ENCODE data around the gene SLX1A.
"Not testable (repeated sequence)": the region's sequence is repeated elsewhere in the genome, so short reads cannot be mapped to it uniquely, and the experiment has no call there.

Gene SLX1A

DNA sequence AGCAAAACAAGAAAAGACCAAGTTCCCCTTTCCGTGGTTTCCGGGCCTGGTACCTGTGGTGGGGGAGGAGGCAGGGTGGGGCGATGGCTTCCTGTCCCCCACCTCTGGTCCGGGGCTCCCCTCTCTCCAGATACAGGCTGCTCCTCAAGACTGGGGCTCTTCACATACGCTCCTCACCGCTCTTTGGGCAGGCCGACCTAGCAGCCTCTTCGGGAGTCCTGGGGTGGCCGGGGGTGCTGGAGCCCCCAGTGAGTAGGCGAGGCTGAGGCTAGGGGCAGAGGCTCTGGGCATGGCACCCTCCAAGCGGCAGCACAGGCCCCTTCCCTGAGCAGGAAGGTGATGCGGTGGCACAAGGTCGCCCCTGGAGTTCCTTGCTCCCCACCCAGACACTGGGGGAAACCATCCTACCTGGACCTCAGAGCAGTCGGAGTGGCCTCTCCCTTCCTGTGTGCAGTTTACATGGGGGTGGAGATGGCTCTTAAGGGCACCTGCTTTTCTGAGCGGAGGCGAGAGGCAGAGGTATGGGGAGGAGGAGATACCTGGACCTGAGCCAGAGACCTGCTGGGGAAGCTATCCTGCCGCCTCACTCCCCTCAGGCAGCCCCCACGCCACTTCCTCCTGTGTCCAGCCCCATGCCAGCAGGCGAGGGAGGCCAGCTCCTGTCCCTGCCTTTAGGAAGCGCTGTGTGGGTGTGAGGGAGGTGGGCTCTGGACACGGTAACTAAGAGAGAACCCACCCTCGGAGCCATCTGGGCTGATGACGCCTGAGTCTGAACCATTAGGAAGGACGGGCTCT, 9.4 kb upstream of the SLX1A start:
- peak in 1 of 2 donors; percentile 59 for DNase-seq (ENCODE audit: extremely low read depth in 1 of 2, low read depth in 1 of 2)

DNA sequence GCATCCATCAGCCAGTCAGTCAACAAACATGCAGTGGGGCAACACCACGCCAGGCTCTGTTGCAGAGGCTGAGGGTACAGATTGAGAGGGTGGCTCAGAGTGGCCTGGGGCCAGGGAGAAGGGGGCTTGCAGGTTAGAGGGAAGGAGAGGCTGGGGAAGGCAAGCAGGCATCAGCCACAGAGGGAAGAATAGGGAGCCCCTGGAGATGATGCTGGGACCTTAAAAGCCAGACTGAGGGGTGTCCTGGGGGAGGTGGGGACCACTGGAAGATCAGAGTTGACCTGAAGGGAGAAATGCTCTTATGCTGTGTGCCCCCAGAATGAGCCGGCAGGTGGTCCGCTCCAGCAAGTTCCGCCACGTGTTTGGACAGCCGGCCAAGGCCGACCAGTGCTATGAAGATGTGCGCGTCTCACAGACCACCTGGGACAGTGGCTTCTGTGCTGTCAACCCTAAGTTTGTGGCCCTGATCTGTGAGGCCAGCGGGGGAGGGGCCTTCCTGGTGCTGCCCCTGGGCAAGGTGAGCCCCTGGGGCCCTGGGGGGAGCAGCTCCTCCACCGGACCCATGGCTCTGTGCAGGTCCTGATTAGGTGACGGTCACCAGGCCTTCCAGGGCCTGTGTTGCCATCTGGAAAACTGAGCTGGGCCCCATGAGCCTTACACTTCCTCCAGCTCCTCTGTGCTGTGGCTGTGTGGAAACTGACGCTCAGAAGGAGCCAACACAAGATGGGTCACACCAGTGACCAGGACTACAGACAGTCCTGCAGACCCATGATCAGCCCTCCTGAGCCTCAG, 8.6 kb upstream of the SLX1A start:
- peak in 1 of 2 donors; percentile 6 for DNase-seq (ENCODE audit: extremely low read depth in 1 of 2, low read depth in 1 of 2)

DNA sequence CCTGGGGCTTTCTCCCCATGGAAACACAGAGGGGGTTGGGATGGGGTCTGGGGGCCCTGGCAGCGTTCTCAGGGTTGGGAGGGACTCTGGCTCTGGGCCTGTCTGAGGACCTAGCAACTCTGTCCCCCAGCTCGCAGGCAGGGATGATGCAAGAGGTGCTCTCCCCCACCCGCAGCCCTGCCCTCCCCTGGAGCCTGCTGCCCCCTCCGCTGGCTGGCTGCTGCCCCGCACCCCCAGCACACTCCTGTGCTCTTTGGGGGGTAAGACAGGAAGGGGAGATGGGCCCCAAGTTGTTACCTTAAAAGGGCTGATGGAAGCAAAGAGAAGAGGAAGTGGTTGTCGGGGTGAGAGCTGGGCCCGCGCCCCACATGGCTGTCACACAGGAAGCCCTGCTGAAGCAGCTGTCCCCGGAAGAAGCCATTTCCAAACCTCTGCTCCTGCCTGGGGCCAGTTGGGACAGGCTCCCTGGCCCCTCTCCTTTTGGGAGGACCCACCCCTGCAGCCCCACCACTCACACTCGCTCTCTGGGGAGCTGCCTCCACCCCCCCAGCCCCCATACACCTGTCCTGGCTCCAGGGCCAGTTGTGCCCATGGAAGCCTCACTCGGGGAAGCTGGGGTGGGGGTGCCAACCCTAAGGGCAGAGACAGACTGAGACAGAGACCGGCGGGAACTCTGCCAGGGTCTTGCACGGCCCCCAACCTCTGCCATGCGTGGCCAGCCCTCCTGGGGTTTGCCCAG, 7.8 kb upstream of the SLX1A start:
- peak; percentile 60 to 67 for DNase-seq (ENCODE audit: extremely low read depth in 1 of 2, low read depth in 1 of 2)

DNA sequence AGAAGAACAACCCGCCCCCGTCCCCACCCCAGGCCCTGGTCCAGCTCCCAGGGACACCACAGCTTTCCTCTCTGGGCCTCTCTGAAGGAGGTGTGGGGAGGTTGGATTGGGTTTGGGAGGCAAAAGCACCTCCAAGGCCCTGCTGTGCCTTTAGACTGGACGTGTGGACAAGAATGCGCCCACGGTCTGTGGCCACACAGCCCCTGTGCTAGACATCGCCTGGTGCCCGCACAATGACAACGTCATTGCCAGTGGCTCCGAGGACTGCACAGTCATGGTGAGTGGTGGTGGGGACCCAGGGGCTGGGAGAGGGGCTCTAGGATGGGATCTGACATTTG, 7.3 kb upstream of the SLX1A start:
- no peak for DNase-seq (ENCODE audit: extremely low read depth in 1 of 2, low read depth in 1 of 2)

DNA sequence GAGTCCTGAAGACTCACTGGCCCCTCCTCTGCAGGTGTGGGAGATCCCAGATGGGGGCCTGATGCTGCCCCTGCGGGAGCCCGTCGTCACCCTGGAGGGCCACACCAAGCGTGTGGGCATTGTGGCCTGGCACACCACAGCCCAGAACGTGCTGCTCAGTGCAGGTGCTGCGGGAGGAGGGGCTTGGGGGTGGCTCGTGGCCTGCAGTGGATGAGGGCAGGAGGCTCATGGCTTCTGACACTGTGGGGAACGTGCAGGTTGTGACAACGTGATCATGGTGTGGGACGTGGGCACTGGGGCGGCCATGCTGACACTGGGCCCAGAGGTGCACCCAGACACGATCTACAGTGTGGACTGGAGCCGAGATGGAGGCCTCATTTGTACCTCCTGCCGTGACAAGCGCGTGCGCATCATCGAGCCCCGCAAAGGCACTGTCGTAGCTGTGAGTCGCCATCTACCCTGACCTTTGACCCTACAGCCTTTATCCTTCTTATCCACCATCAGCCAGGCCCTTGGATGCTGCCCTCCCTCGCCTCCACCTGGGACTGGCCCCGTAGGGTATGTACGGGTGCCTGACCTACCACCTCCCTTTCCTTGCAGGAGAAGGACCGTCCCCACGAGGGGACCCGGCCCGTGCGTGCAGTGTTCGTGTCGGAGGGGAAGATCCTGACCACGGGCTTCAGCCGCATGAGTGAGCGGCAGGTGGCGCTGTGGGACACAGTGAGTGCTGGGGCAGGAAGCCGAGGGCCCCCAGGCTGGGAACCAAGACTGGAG, 6.7 kb upstream of the SLX1A start:
- DNase-seq (ENCODE audit: extremely low read depth in 1 of 2, low read depth in 1 of 2) = peak; percentile 82 to 86

DNA sequence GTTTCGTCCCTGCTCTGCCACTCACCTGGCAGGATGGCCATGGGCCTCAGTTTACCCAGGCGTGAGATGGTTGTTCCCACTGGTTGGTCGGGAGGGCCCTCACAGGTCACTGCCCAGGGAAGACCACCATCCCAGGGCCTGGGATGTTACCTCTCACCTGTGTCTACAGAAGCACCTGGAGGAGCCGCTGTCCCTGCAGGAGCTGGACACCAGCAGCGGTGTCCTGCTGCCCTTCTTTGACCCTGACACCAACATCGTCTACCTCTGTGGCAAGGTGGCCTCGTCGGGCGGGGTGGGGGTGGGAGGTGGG, 6.2 kb upstream of the SLX1A start:
- no peak for DNase-seq (ENCODE audit: extremely low read depth in 1 of 2, low read depth in 1 of 2)

DNA sequence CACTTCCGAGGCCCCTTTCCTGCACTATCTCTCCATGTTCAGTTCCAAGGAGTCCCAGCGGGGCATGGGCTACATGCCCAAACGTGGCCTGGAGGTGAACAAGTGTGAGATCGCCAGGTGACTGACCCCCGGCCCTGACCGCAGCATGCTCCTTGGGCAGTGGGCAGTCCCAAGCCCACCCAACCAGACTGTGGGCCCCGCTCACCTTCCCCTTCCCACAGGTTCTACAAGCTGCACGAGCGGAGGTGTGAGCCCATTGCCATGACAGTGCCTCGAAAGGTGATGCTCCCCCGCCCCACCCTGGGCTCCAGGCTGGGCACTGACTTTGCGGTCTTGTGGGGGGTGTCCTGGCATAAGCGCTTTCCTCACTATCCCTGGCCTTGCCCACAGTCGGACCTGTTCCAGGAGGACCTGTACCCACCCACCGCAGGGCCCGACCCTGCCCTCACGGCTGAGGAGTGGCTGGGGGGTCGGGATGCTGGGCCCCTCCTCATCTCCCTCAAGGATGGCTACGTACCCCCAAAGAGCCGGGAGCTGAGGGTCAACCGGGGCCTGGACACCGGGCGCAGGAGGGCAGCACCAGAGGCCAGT, 5.6 kb upstream of the SLX1A start:
- DNase-seq (ENCODE audit: extremely low read depth in 1 of 2, low read depth in 1 of 2) = no peak

DNA sequence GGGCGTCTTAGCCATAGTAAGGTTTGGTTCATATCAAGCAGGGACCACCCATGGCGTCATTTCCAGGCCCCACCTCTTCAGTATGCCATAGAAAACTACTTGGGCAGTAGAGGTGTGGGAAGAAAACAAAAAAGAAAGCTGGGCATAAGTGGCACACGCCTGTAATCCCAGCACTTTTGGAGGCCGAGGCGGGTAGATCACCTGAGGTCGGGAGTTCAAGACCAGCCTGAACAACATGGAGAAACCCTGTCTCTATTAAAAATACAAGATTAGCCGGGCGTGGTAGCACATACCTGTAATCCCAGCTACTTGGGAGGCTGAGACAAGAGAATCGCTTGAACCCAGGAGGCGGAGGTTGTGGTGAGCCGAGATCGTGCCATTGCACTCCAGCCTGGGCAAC, 2.5 kb upstream of the SLX1A start:
- DNase-seq (ENCODE audit: extremely low read depth in 1 of 2, low read depth in 1 of 2) = not testable (repeated sequence)

DNA sequence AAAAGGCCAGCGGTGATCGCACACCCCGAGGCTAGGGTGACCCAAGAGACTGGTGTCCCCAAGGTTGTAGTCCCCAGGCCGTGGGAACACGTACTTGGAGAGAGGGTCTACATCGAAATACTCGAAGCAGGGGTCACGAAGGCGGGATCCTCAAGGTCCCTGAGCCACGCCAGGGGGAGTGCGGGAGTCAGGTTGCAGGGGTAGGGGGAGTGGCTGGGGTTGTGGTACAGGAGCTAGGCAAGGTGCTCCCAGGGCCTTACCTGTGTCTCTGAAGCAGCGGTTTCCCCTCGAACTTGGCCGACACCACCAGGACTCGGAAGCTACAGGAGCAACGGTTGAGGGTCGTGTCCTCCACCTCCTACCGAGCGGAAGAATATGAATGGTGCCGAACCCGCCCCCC, 577 bp upstream of the SLX1A start:
- not testable (repeated sequence) for DNase-seq (ENCODE audit: extremely low read depth in 1 of 2, low read depth in 1 of 2)

DNA sequence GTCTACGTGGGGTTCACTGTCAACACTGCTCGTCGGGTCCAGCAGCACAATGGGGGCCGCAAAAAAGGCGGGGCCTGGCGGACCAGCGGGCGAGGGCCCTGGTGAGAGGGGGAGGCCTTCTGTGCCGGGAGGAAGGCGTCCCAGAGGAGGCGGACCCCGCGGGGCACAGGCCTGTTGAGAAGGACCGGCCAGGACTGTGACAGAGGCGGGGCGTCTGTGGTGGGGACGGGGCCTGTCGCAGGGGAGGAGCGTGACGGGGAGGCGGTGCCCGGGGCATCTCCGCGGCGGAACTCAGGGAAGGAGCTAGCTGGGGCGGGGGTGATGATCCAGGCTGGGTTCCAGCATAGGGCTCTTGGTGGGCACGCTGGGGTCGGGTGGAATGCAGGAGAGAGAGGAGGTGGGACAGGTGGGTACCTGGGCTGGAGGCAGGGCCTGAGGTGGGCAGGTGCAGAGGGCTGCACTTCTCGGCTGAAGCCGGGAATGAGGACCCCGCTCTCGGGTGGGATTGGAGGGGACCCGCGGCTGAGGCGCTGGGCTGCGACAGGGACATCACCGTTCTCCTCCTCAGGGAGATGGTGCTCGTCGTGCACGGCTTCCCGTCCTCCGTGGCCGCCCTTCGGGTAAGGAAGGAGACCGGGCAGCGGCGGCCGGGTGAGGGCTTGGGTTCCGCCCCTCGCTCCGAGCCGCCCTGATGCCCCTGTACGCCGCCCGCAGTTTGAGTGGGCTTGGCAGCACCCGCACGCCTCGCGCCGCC, 674 bp downstream of the SLX1A start:
- DNase-seq (ENCODE audit: extremely low read depth in 1 of 2, low read depth in 1 of 2) = not testable (repeated sequence)

DNA sequence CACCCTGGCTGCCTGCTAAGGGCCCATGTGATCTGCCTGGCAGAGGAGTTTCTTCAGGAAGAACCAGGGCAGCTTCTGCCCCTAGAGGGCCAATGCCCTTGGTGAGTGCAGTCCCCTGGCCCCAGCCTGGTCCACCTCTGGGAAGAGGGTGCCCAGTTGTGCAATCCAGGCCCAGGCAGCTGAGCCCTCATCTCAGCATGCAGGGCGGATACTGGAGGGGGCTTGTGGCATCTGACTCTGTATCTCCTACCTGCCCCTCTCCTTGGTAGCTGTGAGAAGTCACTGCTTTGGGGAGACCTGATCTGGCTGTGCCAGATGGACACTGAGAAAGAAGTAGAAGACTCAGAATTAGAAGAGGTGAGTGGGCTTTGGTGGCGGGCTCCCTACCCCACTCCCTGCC, 3.3 kb downstream of the SLX1A start:
- not testable (repeated sequence) for DNase-seq (ENCODE audit: extremely low read depth in 1 of 2, low read depth in 1 of 2)

DNA sequence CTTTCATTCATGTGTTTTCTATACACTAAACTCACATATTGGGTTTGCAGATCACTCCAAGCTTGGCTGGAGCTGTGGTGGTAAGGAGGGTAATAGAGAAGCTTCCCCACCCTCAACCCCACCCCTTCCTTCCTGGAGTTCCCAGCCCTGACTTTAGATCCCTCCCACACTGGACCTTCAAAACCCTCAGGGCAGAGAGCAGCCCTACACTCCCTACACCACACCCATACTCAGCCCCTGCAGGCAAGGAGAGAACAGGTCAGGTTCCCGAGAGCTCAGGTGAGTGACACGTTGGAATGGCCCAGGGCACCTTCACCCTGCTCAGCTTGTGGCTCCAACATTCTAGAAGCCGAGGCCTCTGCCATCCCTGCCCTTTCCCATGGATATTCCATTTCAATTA, 5.4 kb downstream of the SLX1A start, which contains the start of gene SULT1A3:
Gene SULT1A3, plus strand, starts transcription at position 207 of the 400 bp plus-strand sequence. CDS start 1,474 bp downstream, outside the sequence.
- DNase-seq (ENCODE audit: extremely low read depth in 1 of 2, low read depth in 1 of 2) = not testable (repeated sequence)

DNA sequence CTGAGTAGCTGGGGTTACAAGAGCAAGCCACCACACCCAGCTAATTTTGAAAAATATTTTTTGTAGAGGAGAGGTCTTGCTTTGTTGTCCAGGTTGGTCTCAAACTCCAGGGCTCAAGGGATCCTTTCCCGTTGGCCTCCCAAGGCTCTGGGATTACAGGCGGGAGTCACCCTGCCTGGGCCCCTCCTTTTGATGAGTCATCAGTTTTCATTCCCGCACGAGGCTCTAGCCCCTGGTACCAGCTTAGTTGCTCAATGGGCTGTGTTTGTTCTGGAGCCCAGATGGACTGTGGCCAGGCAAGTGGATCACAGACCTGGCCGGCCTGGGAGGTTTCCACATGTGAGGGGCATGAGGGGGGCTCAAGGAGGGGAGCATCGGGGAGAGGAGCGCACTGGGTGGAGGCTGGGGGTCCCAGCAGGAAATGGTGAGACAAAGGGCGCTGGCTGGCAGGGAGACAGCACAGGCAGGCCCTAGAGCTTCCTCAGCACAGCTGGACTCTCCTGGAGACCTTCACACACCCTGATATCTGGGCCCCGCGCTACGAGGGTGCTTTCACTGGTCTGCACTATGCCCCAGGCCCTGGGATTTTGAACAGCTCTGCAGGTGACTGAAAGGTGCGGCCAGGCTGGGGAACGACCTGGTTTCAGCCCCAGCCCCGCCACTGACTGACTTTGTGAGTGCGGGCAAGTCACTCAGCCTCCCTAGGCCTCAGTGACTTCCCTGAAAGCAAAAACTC, 6.1 kb downstream of the SLX1A start:
- DNase-seq (ENCODE audit: extremely low read depth in 1 of 2, low read depth in 1 of 2) = not testable (repeated sequence)

DNA sequence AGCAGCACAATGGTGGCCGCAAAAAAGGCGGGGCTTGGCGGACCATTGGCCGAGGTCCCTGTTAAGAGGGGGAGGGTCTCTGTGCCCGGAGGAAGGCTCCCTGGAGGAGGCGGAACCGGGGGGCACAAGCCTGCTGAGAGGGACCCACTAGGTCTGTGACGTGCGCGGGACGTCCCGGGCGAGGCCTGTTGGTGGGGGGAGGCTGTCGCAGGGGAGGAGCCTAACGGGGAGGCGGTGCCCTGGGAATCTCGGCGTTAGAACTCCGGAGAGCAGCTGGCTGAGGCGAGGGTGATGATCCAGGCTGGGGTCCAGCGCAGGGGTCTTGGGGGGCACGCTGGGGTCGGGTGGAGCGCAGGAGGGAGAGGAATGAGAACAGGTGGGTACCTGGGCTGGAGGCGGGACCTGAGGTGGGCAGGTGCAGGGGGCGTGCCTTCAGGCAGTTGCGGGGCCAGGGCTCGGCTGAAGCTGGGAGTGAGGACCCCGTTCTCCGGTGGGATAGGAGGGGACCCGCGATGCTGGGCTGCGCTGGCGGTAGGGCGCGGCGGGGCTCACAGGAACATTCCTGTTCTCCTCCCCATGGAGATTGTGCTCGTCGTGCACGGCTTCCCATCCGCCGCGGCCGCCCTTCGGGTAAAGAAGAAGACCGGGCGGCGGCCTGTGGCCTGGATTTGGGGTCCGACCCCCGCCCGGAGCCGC, 12.0 kb downstream of the SLX1A start:
- DNase-seq (ENCODE audit: extremely low read depth in 1 of 2, low read depth in 1 of 2) = not testable (repeated sequence)

DNA sequence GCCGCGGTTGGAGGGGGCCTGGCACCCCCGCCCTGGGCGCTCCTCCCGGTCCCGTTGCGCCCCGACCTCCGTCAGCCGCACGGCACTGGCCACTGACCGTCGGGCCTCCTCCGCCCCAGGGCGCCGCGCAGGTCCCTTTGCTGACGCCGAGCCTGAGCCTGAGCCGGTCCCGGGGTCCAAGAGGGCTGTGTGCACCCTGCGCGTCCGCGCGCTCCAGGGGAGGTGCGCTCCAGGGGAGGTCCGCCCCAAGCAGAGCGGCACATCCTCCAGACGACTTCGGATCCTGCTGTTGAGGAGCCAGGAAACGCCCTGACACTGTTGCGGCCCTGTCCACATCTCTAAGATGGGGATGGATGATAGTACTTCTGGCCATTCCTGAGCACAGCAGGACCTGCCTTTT, 12.6 kb downstream of the SLX1A start:
- not testable (repeated sequence) for DNase-seq (ENCODE audit: extremely low read depth in 1 of 2, low read depth in 1 of 2)

DNA sequence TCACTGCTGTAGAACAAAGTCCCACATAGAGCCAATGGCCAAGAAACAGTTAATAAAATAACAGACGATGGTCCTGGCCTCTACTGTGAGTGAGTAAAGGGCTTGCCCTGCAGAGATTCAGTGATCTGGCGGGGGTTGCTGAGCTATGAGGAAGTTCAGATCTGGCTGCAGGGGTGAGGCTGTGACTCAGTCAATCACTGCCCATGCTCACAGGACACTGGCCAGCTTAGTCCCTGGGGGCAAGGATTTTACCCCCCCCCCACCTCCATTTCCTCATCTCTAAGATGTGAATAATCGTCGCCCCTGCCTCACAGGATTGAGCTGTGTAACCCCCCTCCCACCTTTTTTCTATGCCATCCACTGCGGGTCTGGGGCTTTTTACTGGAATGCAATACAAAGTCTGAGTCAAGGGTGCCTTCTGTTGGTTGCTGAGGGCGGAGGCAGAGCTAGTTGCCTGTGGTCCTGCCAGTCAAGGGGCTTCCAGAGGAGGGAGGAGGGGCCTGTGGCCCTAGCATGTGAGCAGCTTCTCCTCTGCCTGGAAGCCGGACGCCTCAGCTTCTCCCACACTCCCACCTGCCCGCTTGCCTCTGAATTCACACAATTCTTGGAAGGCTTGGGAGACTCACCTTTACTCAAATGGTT, 13.5 kb downstream of the SLX1A start:
- not testable (repeated sequence) for DNase-seq (ENCODE audit: extremely low read depth in 1 of 2, low read depth in 1 of 2)

DNA sequence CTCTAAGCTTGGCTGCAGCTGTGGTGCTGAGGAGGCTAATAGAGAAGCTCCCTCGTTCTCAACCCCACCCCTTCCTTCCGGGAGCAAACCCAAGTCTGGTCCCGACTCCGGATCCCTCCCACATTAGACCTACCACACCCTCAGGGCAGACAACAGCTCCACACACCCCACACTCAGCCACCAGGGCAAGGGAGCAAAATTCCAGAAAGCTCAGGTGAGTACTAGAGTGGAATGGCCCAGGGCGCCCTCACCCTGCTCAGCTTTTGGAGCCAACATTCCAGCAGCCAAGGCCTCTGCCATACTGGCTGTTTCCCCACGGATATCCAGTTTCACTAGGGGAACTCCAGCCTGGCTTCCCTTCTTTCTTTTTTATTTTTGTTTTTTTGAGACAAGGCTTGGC, 15.4 kb downstream of the SLX1A start:
- DNase-seq (ENCODE audit: extremely low read depth in 1 of 2, low read depth in 1 of 2) = not testable (repeated sequence)

DNA sequence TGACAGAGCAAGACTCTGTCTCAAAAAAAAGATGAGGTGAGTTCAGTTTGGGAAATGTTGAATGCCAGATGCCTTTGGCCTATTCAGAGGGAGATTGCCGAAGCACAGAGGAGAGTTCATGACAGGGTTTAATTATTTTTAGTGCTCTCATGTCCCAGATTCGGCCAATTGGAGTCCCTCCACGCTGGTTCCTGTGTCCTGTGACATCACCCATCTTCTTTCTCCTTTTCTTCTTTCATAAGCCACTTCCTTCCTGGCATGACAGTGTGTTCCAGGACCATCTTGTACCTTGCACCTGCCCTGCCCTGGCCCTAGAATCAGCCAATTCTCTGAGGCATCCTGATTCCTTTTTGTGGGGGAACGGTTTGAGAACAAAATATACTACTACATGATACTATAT, 17.7 kb downstream of the SLX1A start:
- not testable (repeated sequence) for DNase-seq (ENCODE audit: extremely low read depth in 1 of 2, low read depth in 1 of 2)
